Heart right ventricle (tissue), 16 donors: ENCODE data around the gene KCNMB3. TPM values are rescaled to one million over a fixed set of nuclear protein-coding genes. Genes with fewer than 3 reads are reported as not detected.
"Not testable (repeated sequence)": the region's sequence is repeated elsewhere in the genome, so short reads cannot be mapped to it uniquely, and the experiment has no call there.

ENCODE experiments used
- ATAC-seq, 8 donors: fragments of 200-7000 bp; cut with Tn5 transposase; one replicate each; pipeline ENCODE4 v1.9.1; 2020; ENCODE audit warnings: mild to moderate bottlenecking in 8 of 8, moderate library complexity in 8 of 8, moderate number of reproducible peaks in 1 of 8
- DNase-seq, 2 donors: peaks; one replicate each; pipeline ENCODE4 v3.0.0-alpha.2; 2020
- H3K27ac ChIP-seq, 10 donors: fragments of 200-600 bp; sonication (generic) in 2 of 10; one replicate each; pipeline versions ENCODE4 v1.5.0 to v1.8.0; 2020 to 2022; ENCODE audit warnings: mild to moderate bottlenecking in 3 of 10
- H3K27me3 ChIP-seq, 7 donors: fragments of 200-600 bp; one replicate each; pipeline ENCODE4 v1.8.0; 2021 to 2022; ENCODE audit warnings: mild to moderate bottlenecking in 2 of 7
- H3K36me3 ChIP-seq, 9 donors: fragments of 200-600 bp; sonication (generic) in 1 of 9; one replicate each; pipeline versions ENCODE4 v1.5.0 to v1.8.0; 2020 to 2022; ENCODE audit warnings: mild to moderate bottlenecking in 2 of 9
- H3K4me1 ChIP-seq, 9 donors: fragments of 200-600 bp; sonication (generic) in 1 of 9; one replicate each; pipeline versions ENCODE4 v1.5.0 to v1.8.0; 2020 to 2022; ENCODE audit warnings: mild to moderate bottlenecking in 4 of 9
- H3K4me3 ChIP-seq, 10 donors: fragments of 200-600 bp; sonication (generic) in 2 of 10; one replicate each; pipeline versions ENCODE4 v1.5.0 to v1.8.0; 2020 to 2022; ENCODE audit warnings: mild to moderate bottlenecking in 7 of 10, moderate library complexity in 2 of 10
- H3K9me3 ChIP-seq, 11 donors: fragments of 200-600 bp in 10 of 11; sonication (generic) in 2 of 11; one replicate each; pipeline versions ENCODE4 v1.5.0 to v1.8.0; 2013 to 2022; ENCODE audit warnings: mild to moderate bottlenecking in 2 of 11, control low read depth in 1 of 11, moderate library complexity in 1 of 11
- CTCF ChIP-seq, 9 donors: fragments of 200-600 bp; sonication (generic) in 2 of 9; IDR thresholded peaks; one replicate each; pipeline versions ENCODE4 v1.5.0 to v1.8.0; 2021 to 2022; ENCODE audit warnings: antibody characterized with exemption in 9 of 9, mild to moderate bottlenecking in 5 of 9, moderate library complexity in 1 of 9
- WGBS, 2 donors: extraction: QIAGEN DNeasy Blood & Tissue Kit; methylation state at CpG; one replicate each; pipeline ENCODE4 v1.1.7; 2013; ENCODE audit warnings: inconsistent platforms in 1 of 2; 5-methylcytosine and 5-hydroxymethylcytosine counted together
- intact Hi-C, 10 donors: fragments of 100-400 bp; cut with DNase I; formaldehyde crosslinking; loops; one replicate each; pipeline versions ENCODE4 v1.11.1 to v1.14.2; 2022
- polyA plus RNA-seq, 2 donors: library from polyadenylated mRNA; stranded (reverse); fragments of 200-250 nt; gene quantifications; one replicate each; pipeline ENCODE4 v1.2.3, GENCODE V29; 2013
- total RNA-seq, 10 donors: library from RNA; stranded (reverse); fragmentation: NEBNext Ultra II Directional in 3 of 10; extraction: Animal tissue kit (Norgen Biotek cat#: 25700) in 3 of 10; gene quantifications; one replicate each; pipeline versions ENCODE4 v1.2.1 to v1.2.4, GENCODE V29; 2021 to 2023
- donor health status: Arrhythmogenic right ventricular cardiomyopathy.
- donor health status: ischemic (EF 13 %, LVEDD 7.1; RV severe dilation, severe dysfunction).
- donor health status: healthy with polysubstance abuse.
- donor health status: DM: no; HTN: yes; CAD: no.
- donor health status: DM: no; HTN: no; CAD: no.
- donor health status: ischemic (EF 25% LVEDD 6.9; RV normal size, moderate dysfunction).
- donor health status: ischemic (EF 25% LVEDD 5.7; RV mildly dilated, moderate dysfunction).
- donor health status: healthy.
- donor health status: DM: yes; HTN: yes; CAD: no.
- donor health status: Ischemic cardiomyopathy.
- donor health status: ischemic (EF 35%, LVEDD 5.7; RV mildly dilated, moderate dysfunction).
- donor health status: nonischemic (EF 11% LVEDD 7.7; RV severe dilation, severe dysfunction).
- donor health status: DM: yes; HTN: yes; CAD: no.
- donor health status: PGD.
- donor health status: ischemic (EF 29% LVEDD 5.4; RV normal size, mild dysfunction).
- donor health status: nonischemic (EF 23%, LVEDD 6.1; RV moderate dilation, normal function).

The KCNMB3 gene
- total and polyA plus RNA-seq, 12 donors, result 0.49 to 4.0 (median 0.95) TPM

- Histone ChIP-seq H3K9me3 (peaks cover 0 to 18% (median 4%) of the 10 kb centered on the region in 11 donors), H3K4me3 (no peak overlapping the region), H3K36me3 (no peaks in the 10 kb centered on the region), H3K27me3 (peaks cover 0 to 3% (median 0%) of the 10 kb centered on the region in 7 donors), H3K27ac (no peak overlapping the region), H3K4me1 (peaks cover 0 to 26% (median 12%) of the 10 kb centered on the region in 9 donors)
- intact Hi-C loops, result loop anchor here in 1 of 10 donors (5.0 kb wide), 1 partner anchor 117 kb away; the partner anchor contains the start of gene PIK3CA
- no peak for TF ChIP-seq CTCF (IDR thresholded peaks at IDR 0.05)
- DNase-seq (no peak), ATAC-seq (no peak)
- 83 to 88% methylated on average over 4 of the region's 4 CpGs for WGBS, 2 donors
Measured at GRCh38 chr3:179264449-179264848, 13.5 kb upstream of the KCNMB3 start.

- peaks cover 0 to 29% (median 12%) of the 10 kb centered on the region in 11 donors for H3K9me3 ChIP-seq
- H3K36me3 ChIP-seq, result no peaks in the 10 kb centered on the region
- DNase-seq (no peak), ATAC-seq (no peak)
- peaks cover 0 to 21% (median 12%) of the 10 kb centered on the region in 9 donors for H3K4me1 ChIP-seq
- peaks cover 0 to 3% (median 0%) of the 10 kb centered on the region in 7 donors for H3K27me3 ChIP-seq
- H3K27ac ChIP-seq, result no peak overlapping the region
- no peak overlapping the region for H3K4me3 ChIP-seq
- TF ChIP-seq CTCF (IDR thresholded peaks at IDR 0.05), result no peak
- 97% methylated on average over 29 of the region's 29 CpGs for WGBS, 2 donors
- intact Hi-C loops, result loop anchor here in 2 of 10 donors (2.0 to 5.0 kb wide), 2 partner anchors 116 kb away; partner anchors contain the start of gene PIK3CA (in 1 of the 2)
Measured at GRCh38 chr3:179263134-179263533, 12.2 kb upstream of the KCNMB3 start.

GRCh38 chr3:179260949-179261765 is 10.2 kb upstream of the KCNMB3 start:
- intact Hi-C loops, result loop anchor here in 1 of 10 donors (5.0 kb wide), 1 partner anchor 114 kb away; the partner anchor contains the start of gene PIK3CA
- WGBS, 2 donors, result 5 to 6% methylated on average over 71 of the region's 71 CpGs

GRCh38 chr3:179259959-179260756 is 9.2 kb upstream of the KCNMB3 start:
- WGBS, 2 donors, result 97 to 98% methylated on average over 9 of the region's 9 CpGs
- H3K36me3 ChIP-seq, DNase-seq, ATAC-seq, H3K27me3 ChIP-seq, H3K27ac ChIP-seq: not testable (repeated sequence)
- Histone ChIP-seq H3K4me3 (peak overlapping the region in 7 of 10 donors; percentile 62 to 81 (median 76)), H3K9me3 (peaks cover 0 to 40% (median 12%) of the 10 kb centered on the region in 11 donors), H3K4me1 (peaks cover 0 to 12% (median 5%) of the 10 kb centered on the region in 9 donors)
- intact Hi-C loops, result loop anchor here in 1 of 10 donors (5.0 kb wide), 1 partner anchor 113 kb away; the partner anchor contains the start of gene PIK3CA

More at GRCh38 chr3:179260949-179261765, 10.2 kb upstream of the KCNMB3 start:
- Histone ChIP-seq H3K9me3 (peaks cover 0 to 40% (median 12%) of the 10 kb centered on the region in 11 donors), H3K36me3 (no peaks in the 10 kb centered on the region), H3K4me3 (peak overlapping the region; percentile 26 to 81 (median 66)), H3K27ac (peak overlapping the region in 9 of 10 donors; percentile 46 to 88 (median 75)), H3K27me3 (no peaks in the 10 kb centered on the region), H3K4me1 (peaks cover 0 to 12% (median 5%) of the 10 kb centered on the region in 9 donors)
- DNase-seq (peak; percentile 67 to 83), ATAC-seq (peak; percentile 96 to 100 (median 98))
- peak in 1 of 9 donors; percentile 2 for TF ChIP-seq CTCF (IDR thresholded peaks at IDR 0.05)
